A673 (cell line): ENCODE results near the gene MRFAP1.

Experiments
- EZH2 ChIP-seq: fragments of 200-600 bp; sonication (generic); IDR thresholded peaks from 2 replicates; pipeline ENCODE4 v1.6.1; 2017; ENCODE audit warnings: borderline replicate concordance, low read depth, mild to moderate bottlenecking, mixed read lengths, antibody characterized with exemption, low read length; ENCODE audit not compliant: poor library complexity, severe bottlenecking
- TF ChIP-seq, protein P1 (sequence below): fragments of 300-800, 200-600 bp; sonication (generic); conservative IDR thresholded peaks from 2 replicates; pipeline ENCODE4 v1.5.1; 2017; ENCODE audit warnings: low read depth, mild to moderate bottlenecking, antibody characterized with exemption, low read length, moderate library complexity, mixed read lengths

- TF ChIP-seq, protein P1, sequence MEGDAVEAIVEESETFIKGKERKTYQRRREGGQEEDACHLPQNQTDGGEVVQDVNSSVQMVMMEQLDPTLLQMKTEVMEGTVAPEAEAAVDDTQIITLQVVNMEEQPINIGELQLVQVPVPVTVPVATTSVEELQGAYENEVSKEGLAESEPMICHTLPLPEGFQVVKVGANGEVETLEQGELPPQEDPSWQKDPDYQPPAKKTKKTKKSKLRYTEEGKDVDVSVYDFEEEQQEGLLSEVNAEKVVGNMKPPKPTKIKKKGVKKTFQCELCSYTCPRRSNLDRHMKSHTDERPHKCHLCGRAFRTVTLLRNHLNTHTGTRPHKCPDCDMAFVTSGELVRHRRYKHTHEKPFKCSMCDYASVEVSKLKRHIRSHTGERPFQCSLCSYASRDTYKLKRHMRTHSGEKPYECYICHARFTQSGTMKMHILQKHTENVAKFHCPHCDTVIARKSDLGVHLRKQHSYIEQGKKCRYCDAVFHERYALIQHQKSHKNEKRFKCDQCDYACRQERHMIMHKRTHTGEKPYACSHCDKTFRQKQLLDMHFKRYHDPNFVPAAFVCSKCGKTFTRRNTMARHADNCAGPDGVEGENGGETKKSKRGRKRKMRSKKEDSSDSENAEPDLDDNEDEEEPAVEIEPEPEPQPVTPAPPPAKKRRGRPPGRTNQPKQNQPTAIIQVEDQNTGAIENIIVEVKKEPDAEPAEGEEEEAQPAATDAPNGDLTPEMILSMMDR: no peak
- no peak for TF ChIP-seq EZH2
Measured at GRCh38 chr4:6609415-6610079, 30.9 kb upstream of the MRFAP1 start.
